ENCODE data around the gene SEC22C.

The SEC22C gene

DNA sequence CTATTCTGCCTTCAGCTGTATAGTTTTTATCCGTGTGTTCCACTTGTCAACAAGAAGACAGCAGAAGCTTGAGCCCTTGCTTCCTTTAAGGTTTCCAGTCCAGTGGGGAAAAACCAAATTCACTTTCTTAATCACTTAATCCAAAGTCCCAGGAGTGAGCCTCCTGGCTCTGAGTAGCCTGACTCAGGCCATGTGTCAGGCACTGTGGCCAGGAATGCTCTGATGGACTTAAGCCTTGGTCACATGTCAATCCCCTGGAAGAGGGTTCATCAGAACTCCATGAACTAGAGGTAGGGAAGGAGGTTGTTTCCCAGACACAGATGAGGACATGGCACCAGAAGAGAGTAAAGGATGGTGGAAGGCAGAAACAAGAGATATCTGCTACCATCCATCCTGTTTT, 70.6 kb downstream of the SEC22C start:
- DNase-seq (ENCODE audit: low spot score) = no peak

DNA sequence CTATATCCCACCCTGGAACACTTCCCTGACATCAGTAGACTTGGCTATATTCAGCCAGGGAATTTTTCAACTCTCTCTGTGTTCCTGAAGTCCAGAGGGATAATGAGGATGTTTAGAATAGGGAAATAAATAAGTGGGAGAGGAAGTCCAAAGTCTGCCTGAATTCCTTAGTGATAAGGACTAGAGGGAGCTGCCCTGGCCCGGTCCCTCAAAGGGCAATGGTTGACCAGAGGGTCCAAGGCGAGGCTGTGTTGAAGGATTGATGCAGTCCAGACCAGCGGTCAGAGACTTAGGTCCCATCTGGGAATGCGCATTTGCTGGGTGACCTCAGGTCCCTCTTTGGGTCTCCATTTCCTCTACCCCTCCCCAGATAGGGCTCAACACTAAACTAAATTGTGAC, 71.4 kb downstream of the SEC22C start:
- no peak for DNase-seq (ENCODE audit: low spot score)

DNA sequence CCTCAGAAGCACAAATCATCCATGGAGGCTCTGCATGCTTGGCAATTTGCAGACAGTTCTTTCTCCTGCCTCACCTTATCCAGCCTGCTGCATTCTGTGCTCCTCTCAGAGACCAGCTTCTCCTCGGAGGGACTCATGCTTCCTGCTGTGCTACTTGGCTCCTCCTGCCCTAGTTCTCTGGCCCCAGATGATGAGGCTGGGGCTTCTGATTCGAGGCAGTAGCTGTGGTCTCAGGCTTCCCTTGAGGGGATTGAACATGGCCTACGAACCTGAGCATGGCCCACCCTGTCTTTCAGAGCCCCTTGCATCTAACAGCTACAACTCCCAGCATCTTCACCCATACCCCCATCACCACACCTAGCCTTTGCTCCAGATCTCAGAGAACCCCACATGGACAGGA, 72.7 kb downstream of the SEC22C start:
- no peak for DNase-seq (ENCODE audit: low spot score)

DNA sequence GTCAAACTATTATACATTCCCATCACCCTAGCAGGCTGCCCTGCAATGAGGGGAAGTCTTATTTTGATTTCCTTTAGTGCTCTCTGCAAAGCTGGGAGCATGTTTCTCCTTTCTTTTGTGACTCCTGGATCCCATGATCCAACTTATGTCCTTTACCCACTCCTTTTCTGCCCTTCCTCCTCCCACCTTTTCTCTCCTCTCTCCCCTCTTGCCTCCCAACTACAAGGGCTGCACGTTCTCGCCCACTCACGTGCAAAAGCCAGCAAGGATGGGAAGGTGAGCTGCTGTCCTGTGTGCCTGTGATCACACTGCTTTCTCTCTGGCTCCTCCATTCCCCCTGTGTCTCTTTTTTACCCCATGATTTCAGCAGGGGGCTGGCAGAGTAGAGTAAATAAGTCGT, 73.2 kb downstream of the SEC22C start:
- DNase-seq (ENCODE audit: low spot score) = no peak

DNA sequence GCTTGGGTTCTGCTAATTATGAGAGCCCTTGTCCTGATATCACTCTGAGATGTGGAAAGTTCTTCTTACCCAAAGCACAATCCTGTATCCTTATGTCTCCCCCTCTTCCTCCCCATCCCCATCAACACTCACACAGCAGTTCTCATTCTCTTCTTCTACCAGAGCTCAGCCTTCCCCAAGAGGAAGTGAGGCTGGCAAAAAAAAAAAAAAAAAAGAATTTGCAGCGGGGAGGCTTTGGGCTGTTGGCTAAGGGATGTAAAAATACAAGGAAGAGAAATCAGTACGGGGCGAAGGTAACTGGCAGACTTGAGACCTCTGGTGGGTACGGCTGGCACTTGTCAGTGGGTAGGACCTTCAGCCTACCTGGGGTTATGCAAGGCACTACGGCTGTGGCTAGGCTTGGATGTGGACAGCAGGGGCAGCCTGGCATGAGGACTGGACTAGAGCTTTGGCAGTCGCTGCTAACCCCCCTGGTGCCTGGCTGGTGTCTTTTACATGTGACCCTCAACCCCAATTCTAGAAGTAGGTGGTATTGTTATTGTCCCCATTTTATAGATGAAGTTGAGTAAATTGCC, 73.9 kb downstream of the SEC22C start:
- DNase-seq (ENCODE audit: low spot score) = no peak

DNA sequence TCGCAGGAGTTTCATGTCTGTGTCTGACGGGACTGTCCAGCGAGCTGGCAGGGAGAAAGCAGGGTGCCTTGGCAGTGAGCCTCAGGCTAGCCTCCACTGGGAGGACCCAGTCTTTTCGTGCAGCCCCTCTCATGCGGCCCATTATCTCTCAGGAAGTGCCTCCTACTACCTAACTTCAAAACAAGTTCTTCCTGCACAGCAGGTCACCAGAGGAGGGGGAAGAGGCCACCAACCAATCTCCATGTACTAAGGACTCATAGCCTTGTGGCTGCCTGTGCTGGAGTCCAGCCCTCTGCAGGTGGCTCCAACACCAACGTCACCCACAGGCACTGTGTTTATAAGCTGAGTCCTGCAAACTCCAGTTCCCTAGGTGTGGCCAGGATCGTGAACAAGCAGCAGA, 74.5 kb downstream of the SEC22C start:
- no peak for DNase-seq (ENCODE audit: low spot score)

DNA sequence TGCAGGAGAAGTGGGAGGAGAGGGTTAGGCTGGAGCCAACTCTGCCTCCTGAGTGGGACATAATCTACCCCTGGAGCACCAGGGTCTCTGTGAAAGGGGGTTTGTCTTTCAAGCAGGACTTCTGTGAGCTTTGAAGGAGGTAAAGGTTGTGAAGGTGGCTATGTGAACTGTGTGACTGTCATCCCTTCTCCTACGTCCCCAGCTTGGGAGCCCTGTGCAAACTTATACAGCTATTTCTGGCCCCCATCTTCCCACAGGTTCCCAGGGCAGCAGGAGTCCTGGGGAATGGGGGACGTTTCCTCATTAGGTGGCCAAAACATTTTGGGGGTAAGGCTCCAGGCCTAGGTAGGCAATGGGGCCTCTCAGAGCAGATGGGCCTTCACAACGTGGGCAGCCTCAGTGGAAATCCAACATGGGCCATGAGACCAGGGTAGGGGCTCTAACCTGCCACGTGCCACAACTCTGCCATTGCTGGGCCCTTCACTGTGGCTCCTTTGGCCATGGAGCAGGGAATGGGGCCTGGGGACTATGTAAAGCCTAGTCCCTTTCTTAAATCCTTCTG, 75.8 kb downstream of the SEC22C start:
- no peak for DNase-seq (ENCODE audit: low spot score)

DNA sequence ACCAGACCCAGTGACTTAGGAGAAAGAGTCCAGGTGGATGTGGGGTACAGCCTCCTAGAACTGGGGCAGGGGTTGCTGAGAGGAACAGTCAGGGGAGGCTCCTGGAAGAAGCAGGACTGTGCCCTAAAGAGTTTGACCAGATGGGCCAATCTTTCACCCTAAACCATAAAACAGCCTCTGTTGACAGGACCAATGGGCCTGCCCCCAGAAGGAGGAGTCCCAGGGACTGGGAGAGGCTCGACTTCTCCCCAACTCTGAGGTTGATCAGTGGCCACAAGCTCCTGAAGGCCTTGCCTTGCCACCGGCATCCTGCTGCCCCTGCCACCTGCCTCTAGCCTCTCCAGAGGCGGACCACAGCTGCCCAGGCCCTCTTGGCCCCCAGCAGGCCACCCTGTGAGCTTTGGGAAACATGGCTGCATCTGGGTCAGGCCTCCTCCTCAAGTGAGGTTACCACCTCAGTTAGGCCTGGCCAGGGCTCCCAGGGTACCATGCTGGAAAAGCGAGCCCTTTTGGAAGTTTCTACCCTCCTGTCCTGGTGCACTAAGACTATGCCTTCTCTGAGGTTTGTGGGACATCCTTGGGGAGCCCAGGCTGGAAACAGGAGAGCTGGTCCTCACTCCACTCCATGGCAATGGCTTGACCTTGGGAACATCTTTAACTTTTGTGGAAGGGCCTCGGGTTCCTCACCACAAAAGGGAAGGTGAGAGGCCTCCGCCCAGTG, 76.5 kb downstream of the SEC22C start:
- DNase-seq (ENCODE audit: low spot score) = no peak

DNA sequence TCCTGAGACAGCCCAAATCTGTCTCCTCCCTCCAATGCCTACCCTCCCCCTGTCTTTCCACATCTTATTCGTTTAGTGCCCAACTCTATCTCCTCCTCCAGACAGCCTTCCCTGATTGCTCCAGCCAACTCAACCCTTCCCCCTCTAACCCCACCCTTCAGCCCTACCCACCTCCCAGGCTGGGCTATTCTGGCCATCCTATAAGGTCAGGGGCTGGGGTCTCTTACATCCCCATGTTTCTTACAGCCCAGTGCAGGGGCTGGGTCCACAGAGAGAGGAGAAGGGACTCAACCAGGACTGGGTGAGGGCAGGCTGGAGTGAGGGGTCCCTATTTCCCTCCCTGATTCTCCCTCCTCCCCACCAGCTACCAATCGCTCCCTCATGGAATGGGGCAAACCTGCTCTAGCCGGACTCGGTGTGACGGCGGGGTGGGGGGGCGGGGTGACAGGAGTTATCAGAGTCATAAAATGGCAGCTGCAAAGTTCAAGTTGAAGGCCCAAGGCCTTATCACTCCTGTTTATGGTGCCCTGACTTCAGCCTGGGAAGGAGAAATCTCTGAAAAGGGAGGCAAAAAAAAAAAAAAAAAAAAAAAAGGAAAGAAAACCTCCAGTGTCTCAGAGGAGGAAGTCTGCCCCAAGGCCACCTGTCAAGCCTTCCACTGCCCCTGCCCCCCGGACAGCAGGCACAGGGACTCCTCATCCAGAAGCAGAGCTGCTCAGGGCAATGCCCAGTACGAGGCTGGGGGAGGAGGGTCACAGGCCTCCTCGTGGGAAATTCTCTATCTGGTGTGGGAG, 77.2 kb downstream of the SEC22C start:
- DNase-seq (ENCODE audit: low spot score) = no peak

DNA sequence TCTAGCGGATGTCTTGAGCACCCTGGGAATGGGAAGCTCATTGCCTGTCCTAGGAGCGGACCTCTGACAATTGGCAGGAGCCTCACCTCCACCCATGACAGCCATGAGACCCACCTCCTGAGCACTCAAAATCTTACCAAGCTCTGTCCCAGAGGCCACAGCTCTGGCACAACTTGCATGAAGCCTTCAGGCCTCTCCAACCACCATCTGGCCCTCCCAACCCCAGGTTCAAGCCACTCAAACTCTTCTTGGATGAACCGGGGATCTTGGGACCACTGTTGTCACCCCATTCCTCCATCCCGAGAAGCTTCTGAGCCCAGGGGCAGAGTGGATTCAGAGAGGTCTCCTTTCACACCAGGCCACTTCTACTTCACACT, 77.8 kb downstream of the SEC22C start:
- no peak for DNase-seq (ENCODE audit: low spot score)

DNA sequence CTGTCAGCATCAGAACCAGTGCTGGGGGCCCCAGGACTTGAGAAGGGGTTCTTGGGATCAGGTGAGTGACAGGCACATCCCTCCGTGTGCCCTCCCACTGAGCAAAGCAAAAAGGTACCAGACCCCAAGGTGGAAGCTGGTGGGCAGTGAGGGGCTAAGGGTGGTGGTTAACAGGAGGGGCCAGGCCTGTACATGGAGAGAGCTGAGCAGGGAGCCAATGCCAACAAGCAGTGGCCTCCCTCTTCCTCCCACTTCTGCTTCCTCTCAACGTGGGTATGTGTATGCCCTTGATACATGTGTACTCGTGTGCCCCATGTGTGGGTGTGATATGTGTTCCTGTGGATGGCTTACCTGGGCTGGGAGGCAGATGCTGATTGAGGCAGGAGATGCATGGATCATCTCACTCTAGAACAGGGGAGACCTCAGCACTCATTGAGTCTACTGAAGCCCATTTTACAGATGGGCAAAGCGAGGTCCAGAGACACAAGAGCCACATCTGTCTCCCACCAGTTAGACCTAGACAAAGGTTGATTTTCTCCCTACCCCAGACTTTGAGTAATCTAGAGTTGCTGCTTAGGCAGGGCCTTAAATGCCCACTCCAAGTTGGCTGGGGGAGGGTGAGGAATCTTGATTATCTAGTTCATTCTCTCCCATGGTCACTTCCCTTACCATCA, 78.4 kb downstream of the SEC22C start:
- DNase-seq (ENCODE audit: low spot score) = no peak

DNA sequence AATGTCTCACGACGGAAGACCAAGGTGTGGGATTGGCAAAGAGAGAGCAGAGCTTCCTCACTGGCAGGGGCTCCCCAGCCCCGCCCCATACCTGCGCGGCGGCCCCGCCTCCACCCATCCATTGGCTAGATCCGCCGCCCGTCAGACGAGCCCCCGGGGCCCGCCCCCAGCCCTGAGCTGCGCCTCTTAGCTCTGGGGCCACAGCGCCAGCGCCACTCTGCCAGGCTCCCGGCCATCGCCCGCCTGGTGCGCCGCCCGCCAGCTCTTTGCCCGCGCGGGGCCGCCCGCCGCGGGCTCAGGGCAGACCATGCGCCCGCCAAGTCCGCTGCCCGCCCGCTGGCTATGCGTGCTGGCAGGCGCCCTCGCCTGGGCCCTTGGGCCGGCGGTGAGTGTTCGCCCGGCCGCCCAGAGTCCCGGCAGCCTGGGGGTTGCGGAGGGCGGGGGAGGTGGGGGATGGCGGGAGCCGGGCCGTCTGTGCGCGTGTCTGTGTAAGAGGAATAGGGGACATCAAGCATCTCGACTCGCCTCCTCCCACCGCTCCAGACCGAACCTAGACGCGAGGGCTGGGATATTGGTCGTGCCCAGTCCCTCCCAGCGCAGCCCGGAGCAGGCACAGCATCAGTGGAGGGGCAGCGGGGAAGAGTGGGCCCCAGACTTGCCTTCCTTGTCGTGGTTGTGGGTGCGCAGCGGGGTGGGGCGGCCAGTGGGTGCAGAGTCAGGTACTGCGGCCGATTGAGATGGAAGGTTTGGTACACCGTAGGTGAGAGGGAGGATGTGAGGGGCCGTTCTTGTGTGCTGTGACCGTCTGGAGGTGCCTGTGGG, 79.1 kb downstream of the SEC22C start, which contains the start of gene VIPR1:
VIPR1 (plus strand) TSS at position 215 of the 822 bp plus-strand sequence; CDS start at position 308, 93 bp downstream.
- DNase-seq (ENCODE audit: low spot score) = peak; percentile 40

DNA sequence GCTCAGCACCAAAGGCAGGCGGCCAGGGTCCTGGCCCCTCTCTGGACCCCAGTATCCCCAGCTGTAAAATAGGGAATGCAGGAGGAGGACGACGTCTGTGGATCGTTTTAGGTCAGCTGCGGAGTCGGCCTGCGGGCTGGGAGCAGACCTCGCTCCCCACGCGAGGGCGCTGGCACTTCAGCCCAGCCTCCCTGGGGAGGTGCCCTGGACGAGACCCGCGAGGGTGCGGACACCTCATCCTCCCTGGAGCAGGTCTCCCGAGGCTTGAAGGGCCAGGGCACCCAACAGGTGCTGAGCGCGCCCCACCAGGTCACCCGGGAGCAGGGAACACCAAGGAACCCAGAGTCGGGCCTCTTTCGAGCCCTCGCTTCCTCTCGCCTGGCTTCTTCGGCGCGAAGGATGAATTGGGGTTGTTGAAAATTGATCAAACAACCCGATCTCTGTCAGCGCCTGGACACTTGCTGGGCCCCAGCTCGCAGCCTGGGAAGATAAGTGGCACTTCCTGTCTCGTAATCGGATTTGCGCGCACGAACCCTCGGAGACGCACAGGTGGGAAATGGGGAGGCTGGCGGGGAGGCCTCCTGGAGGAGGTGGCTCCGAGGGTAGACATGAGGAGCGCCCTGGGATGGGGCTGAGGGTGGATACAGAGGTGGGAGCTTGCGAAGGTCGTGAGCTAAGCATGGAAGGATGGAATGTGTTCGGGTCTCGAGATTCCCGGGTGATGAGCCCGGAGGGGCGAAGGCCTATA, 79.9 kb downstream of the SEC22C start:
- DNase-seq (ENCODE audit: low spot score) = no peak

DNA sequence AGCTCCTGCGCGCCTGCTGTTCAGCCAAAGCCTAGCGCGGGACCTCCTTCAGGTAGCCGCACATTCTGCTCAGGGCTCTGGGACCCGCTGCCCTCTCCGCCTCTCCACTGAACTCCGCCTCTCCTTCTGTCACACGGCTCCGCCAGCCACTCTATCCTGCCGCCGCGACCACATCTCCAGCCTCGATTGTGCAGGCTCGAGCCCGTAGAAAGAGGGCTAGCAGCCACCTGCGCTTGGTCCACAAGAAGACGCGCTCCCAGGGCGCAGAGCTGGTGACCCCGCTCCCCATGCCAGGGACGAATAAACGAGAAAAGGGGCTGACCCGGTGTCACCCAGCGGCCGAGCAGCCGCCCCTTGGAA, 80.5 kb downstream of the SEC22C start:
- no peak for DNase-seq (ENCODE audit: low spot score)

DNA sequence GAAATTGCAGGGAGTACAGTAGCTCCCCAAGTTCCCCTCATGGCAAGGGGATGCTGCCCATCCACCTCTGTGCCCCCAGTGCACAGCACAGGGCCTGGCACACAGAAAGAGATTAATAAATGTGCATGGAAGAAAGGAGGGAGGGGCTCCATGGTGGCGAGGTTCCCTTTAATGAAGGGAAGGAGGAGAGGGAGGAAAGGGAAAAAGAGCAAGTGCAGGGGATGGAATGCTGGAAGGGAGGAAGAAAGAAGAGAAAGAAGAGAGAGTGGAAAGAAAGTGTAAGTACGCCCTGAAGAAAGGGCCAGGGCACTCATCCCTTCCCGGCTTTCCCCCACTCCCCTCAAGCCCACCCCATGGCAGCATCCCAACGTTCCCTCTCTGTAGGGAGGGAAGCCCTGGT, 80.9 kb downstream of the SEC22C start:
- DNase-seq (ENCODE audit: low spot score) = no peak

DNA sequence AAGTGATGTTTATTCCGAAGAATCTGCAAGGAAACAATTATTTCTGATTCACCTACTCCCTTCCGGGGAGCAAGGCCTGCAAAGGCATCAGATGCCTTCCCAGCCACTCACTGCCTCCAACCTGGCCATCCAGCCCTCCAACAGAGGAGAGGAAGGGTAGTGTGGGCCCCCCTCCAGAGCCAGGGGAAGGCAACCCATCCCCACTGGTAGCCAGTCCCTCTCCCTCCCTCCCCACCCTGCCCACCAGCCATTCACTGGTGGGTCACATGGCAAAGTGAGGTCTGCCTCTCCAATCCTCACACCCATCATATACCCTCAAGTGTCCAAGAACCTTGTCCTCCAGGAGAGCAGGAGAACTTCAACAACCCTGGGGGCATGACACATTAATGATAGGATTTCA, 81.7 kb downstream of the SEC22C start:
- DNase-seq (ENCODE audit: low spot score) = no peak

DNA sequence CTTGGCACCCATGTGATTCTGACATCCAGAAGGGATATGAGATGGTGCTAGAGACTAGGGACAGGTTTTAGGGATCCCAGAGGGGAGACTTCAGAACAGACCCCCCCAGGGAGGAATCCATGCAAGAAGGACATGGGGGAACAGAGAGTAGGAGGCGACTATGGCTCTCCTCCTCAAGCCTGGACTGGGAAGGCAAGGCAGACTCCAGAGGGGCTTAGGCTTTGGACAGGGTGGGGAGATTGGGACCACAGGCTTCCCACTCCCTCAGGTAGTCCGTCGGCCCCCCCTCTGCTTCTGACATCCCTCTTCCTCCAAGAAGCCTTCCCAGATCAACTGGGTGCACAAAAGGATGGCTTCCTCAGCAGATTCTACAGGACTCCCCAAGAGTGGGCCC, 82.3 kb downstream of the SEC22C start:
- DNase-seq (ENCODE audit: low spot score) = no peak

DNA sequence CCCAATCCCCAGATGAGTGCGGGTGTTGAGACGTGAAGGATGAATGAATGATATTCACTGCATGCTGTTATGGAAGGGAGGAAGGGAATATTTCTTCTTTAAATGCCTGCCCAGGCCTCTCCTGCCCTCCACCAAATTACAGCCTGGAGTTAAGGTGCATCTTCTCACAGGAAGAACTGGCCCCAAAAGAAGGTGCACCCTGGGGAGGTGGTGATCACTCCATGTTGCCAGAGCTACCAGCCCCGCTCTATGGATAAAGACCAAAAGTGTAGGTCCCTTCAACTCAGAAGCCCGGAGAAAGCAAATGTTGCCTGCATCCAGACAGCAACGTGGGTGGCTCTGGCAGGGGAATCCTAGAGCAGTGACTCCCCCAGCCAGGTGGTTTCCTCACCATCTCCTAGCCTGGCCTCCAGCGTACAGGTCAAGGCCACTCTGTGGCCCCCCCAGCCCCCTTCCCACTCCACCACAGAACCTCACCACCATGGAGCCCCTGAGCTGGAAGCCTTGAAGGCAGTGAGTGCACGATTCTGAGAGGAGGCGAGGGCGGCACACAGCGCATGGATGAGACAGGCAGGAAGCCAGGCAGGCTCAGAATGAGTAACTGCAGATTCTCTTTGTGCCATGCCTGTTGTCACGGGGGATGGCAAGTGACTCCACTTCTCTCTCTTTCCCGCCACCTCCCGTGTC, 82.8 kb downstream of the SEC22C start:
- DNase-seq (ENCODE audit: low spot score) = no peak

DNA sequence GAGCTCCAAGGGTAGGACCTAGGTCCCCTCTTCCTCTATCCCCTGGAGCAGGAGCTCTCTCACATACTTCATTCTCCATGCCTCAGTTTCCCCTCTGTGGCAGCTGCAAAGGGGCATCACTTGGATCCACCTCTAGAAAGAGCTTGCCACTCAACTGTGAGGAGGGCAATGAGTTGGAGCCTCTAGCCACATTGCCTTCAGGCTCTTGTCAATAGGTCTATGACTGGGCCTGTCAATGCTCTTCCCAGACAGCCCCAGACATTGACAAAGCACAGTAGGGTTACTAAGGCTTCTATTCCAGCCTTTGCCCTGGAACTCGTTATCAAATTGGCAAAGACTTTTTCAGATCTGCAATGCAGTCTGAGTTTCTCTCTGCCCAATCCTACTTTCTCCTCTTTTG, 83.7 kb downstream of the SEC22C start:
- no peak for DNase-seq (ENCODE audit: low spot score)

All from COLO829 (cell line).